K562 (cell line): ENCODE results near the gene GET4. TPM values are rescaled to one million over a fixed set of nuclear protein-coding genes. Genes with fewer than 3 reads are reported as not detected.

Experiments
- BHLHE40 ChIP-seq: IDR thresholded peaks from 2 replicates; pipeline ENCODE4 v1.6.1; 2011; ENCODE audit warnings: low read length, improper control_type of control experiment
- DIDO1 ChIP-seq: fragments of 450-650 bp; IDR thresholded peaks from 2 replicates; pipeline ENCODE4 v1.6.1; 2016; ENCODE audit warnings: low read depth, missing biosample characterization, missing genetic modification characterization
- E2F6 ChIP-seq, 2 experiments: IDR thresholded peaks; 2 replicates each; pipeline ENCODE4 v1.6.1; 2011; ENCODE audit warnings: borderline replicate concordance in 1 of 2, control low read depth in 1 of 2, low read depth in 1 of 2, low read length in 1 of 2, mild to moderate bottlenecking in 1 of 2, mixed read lengths in 1 of 2, moderate library complexity in 1 of 2; ENCODE audit not compliant: insufficient read depth in 1 of 2, insufficient read length in 1 of 2, poor library complexity in 1 of 2, severe bottlenecking in 1 of 2; ENCODE audit errors: extremely low read depth in 1 of 2
- MEIS2 ChIP-seq: fragments of 450-650 bp; IDR thresholded peaks from 2 replicates; pipeline ENCODE4 v1.6.1; 2014; ENCODE audit warnings: mild to moderate bottlenecking; ENCODE audit not compliant: partially characterized antibody
- NEUROD1 ChIP-seq: fragments of 150-350 bp; IDR thresholded peaks from 2 replicates; pipeline ENCODE4 v1.6.1; 2014; ENCODE audit warnings: borderline replicate concordance, low read length, low read depth; ENCODE audit not compliant: partially characterized antibody
- NFYB ChIP-seq: IDR thresholded peaks from 2 replicates; pipeline ENCODE4 v1.6.1; 2011; ENCODE audit warnings: mild to moderate bottlenecking, moderate library complexity; ENCODE audit not compliant: insufficient read length; ENCODE audit errors: extremely low read depth
- NR2C1 ChIP-seq, 2 experiments: fragments of 450-650 bp; IDR thresholded peaks; 2 replicates each; pipeline ENCODE4 v1.6.1; 2017; ENCODE audit warnings: mild to moderate bottlenecking in 2 of 2, antibody characterized with exemption in 1 of 2, inconsistent platforms in 1 of 2, missing compliant biosample characterization in 1 of 2, missing genetic modification characterization in 1 of 2
- PCBP1 ChIP-seq: fragments of 200-400 bp; formaldehyde crosslinking; IDR thresholded peaks from 2 replicates; pipeline ENCODE4 v1.6.1; 2018; ENCODE audit warnings: mild to moderate bottlenecking, low read depth, low read length; ENCODE audit not compliant: poor library complexity, severe bottlenecking
- YY1 ChIP-seq, 3 experiments: IDR thresholded peaks; 2 replicates each; pipeline ENCODE4 v1.6.1; 2011; ENCODE audit warnings: low read length in 2 of 3, mild to moderate bottlenecking in 2 of 3, moderate library complexity in 2 of 3, borderline replicate concordance in 1 of 3, control low read depth in 1 of 3, low read depth in 1 of 3; ENCODE audit not compliant: insufficient read depth in 3 of 3, insufficient replicate concordance in 2 of 3, control insufficient read depth in 1 of 3, insufficient read length in 1 of 3; ENCODE audit errors: extremely low read depth in 1 of 3
- ZBTB34 ChIP-seq: fragments of 250-450 bp; sonication (Bioruptor Pico); IDR thresholded peaks from 2 replicates; pipeline ENCODE4 v1.8.0; 2021; ENCODE audit warnings: mild to moderate bottlenecking, moderate library complexity
- ZNF316 ChIP-seq: fragments of 450-650 bp; IDR thresholded peaks from 2 replicates; pipeline ENCODE4 v1.6.1; 2016
- ZNF318 ChIP-seq, 2 experiments: fragments of 450-650 bp; IDR thresholded peaks; 2 replicates each; pipeline ENCODE4 v1.6.1; 2016; ENCODE audit warnings: mild to moderate bottlenecking in 2 of 2, borderline replicate concordance in 1 of 2, low read depth in 1 of 2, moderate library complexity in 1 of 2
- polyA plus RNA-seq, 8 experiments: library from polyadenylated mRNA; depleted of rRNA in 4 of 8; stranded (reverse) in 5 of 8; unstranded in 3 of 8; fragments of >200 nt; fragmentation: Nextera tagmentation in 2 of 8; fragmentation: Illumina TruSeq in 1 of 8; extraction: Ambion mirVana in 2 of 8; extraction: Trizol in 1 of 8; gene quantifications; 2 replicates each; pipeline versions ENCODE4 v1.2.1 to v1.2.3, GENCODE V29; 2011 to 2014; ENCODE audit warnings: inconsistent platforms in 1 of 8, missing spikeins in 1 of 8
- total RNA-seq, 7 experiments: library from RNA; depleted of rRNA in 6 of 7; stranded (reverse); fragments of >200 nt in 6 of 7; fragmentation: Illumina TruSeq in 2 of 7; extraction: Trizol in 2 of 7; gene quantifications; 2 replicates each; pipeline versions ENCODE4 v1.2.1 to v1.2.3, GENCODE V29; 2011 to 2021; ENCODE audit warnings: low replicate concordance in 1 of 7
- TF ChIP-seq, protein P1 (sequence below): fragments of 250-450 bp; sonication (Bioruptor Pico); IDR thresholded peaks from 2 replicates; pipeline ENCODE4 v1.5.0; 2021

The GET4 gene
- total and polyA plus RNA-seq, 9 of the 15 experiments (the other 6 are each of a cell fraction or from before 2014, with no cell fraction given): 0.99 to 122 (median 40.4) TPM

DNA sequence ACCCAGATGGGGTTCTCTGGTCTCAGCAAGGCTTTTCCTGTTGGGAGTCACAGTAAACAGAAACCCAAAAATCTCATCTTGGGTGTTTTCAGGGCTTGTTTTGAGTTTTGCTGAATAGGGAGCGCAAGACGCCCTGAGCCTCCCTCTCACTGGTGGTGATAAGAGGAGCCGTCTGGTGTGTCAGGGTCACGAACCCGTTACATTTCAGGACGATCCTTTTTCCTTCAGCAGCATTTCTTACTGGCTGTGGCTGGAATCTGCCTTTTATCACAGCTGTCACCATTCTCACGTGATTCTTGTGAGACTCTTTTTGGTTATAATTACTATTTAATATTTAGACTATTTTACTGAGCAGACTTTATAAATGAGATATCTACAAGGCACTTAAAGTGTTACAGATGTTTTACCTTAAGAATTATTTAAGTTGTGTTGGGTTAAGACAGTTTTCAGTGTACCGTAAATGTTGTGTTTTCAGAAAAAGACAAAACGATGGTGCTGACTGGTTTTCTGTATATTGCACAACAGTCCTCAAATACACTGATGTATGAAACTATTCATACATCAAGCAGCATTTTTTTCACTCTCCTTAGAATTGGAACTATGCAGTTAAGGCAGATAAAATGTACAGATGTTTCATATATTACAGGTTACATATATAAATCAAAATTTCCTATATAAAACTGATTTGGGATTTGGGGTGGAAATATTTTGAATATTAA is 2.2 kb upstream of the GET4 start (continued):
- TF ChIP-seq ZNF318 (IDR thresholded peaks at IDR 0.05; ENCODE audit: borderline replicate concordance in 1 of 2, low read depth in 1 of 2) (0 out of 4 replicates have a peak, but pooled peaks of 1 of the 2 experiments have one; percentile 2), ZNF316 (0 out of 2 replicates have a peak, but pooled peaks have one; percentile 11), PCBP1 (no peak), NR2C1 (IDR thresholded peaks at IDR 0.05) (peak; percentile 65), NR2C1 (tag; IDR thresholded peaks at IDR 0.05) (peak; percentile 78), YY1 (IDR thresholded peaks at IDR 0.05; ENCODE audit: borderline replicate concordance in 1 of 3, control insufficient read depth in 1 of 3, extremely low read depth in 1 of 3, insufficient read depth in 3 of 3, insufficient read length in 1 of 3, insufficient replicate concordance in 2 of 3, low read depth in 1 of 3, low read length in 2 of 3) (peak in 1 of 3 experiments; percentile 6), DIDO1 (no peak), BHLHE40 (peak; percentile 84), NFYB (peak; percentile 6), ZBTB34 (CRISPR knock-in tag) (0 out of 2 replicates have a peak, but pooled peaks have one; percentile 4), MEIS2 (peak; percentile 85), E2F6 (IDR thresholded peaks at IDR 0.05; ENCODE audit: borderline replicate concordance in 1 of 2, extremely low read depth in 1 of 2, insufficient read depth in 1 of 2, insufficient read length in 1 of 2, low read depth in 1 of 2, low read length in 1 of 2, poor library complexity in 1 of 2, severe bottlenecking in 1 of 2) (peak in 1 of 2 experiments; percentile 63), NEUROD1 (no peak)
- TF ChIP-seq, protein P1, sequence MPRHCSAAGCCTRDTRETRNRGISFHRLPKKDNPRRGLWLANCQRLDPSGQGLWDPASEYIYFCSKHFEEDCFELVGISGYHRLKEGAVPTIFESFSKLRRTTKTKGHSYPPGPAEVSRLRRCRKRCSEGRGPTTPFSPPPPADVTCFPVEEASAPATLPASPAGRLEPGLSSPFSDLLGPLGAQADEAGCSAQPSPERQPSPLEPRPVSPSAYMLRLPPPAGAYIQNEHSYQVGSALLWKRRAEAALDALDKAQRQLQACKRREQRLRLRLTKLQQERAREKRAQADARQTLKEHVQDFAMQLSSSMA (CRISPR knock-in tag): no peak
